Adrenal gland (tissue), 5 donors: ENCODE results near the gene NNAT.

Experiments
- POLR2A ChIP-seq, 2 donors: fragments of 450-650 bp; IDR thresholded peaks; one replicate each; pipeline ENCODE4 v1.6.1; 2017; ENCODE audit warnings: antibody characterized with exemption in 2 of 2, mild to moderate bottlenecking in 2 of 2, moderate library complexity in 1 of 2
- TF ChIP-seq, protein P1 (sequence below), 6 experiments: fragments of 450-650 bp in 4 of 6; fragments of 200-600 bp in 2 of 6; sonication (generic) in 1 of 6; IDR thresholded peaks; 1 replicate in 5 of 6; 2 replicates in 1 of 6; pipeline versions ENCODE4 v1.5.1 to v1.8.0; 2016 to 2021; ENCODE audit warnings: antibody characterized with exemption in 6 of 6, mild to moderate bottlenecking in 2 of 6, moderate library complexity in 1 of 6
- donor health status: DM: no; HTN: no; CAD: no.

DNA sequence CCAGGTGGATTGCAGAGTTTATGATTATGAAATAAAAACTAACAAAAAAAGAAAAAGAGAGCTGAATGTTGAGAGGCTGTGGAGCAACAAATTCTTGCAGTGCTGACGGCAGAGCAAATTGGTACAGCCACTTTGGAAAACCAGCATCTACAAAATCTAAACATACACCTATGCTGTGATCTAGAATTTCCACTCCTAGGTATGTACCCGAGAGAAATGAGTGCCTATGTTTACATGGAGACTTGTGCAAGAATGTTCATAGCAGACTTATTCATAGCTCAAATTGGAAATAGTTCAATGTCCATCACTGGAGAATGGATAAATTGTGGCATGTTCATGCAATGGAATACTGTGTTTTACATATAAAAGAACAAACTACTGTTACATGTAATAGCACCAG is 9.6 kb downstream of the NNAT start:
- TF ChIP-seq, protein P1, sequence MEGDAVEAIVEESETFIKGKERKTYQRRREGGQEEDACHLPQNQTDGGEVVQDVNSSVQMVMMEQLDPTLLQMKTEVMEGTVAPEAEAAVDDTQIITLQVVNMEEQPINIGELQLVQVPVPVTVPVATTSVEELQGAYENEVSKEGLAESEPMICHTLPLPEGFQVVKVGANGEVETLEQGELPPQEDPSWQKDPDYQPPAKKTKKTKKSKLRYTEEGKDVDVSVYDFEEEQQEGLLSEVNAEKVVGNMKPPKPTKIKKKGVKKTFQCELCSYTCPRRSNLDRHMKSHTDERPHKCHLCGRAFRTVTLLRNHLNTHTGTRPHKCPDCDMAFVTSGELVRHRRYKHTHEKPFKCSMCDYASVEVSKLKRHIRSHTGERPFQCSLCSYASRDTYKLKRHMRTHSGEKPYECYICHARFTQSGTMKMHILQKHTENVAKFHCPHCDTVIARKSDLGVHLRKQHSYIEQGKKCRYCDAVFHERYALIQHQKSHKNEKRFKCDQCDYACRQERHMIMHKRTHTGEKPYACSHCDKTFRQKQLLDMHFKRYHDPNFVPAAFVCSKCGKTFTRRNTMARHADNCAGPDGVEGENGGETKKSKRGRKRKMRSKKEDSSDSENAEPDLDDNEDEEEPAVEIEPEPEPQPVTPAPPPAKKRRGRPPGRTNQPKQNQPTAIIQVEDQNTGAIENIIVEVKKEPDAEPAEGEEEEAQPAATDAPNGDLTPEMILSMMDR (IDR thresholded peaks at IDR 0.05) = no peak
- TF ChIP-seq POLR2A (IDR thresholded peaks at IDR 0.05) = no peak
